Measurements from ENCODE around the gene GYG2. TPM values are rescaled to one million over a fixed set of nuclear protein-coding genes. Genes with fewer than 3 reads are reported as not detected.

GYG2 gene
- total RNA-seq, 1 experiment from 2014 or later = 39.8 TPM

- H3K27ac ChIP-seq (ENCODE audit: low read depth, low read length, poor library complexity, severe bottlenecking) = no peak overlapping the region
- no TSS peak for BruUV-seq (replicated peaks)
- POLR2A ChIA-PET (ENCODE audit: low non-redundant PET) = no interaction called here
Measured at GRCh38 chrX:2903366-2903765, 74.6 kb downstream of the GYG2 start.

GRCh38 chrX:2907295-2907694, 78.6 kb downstream of the GYG2 start:
- Histone ChIP-seq H3K4me3 (ENCODE audit: low read depth, low read length, poor library complexity, severe bottlenecking) (no peak overlapping the region), H3K9me3 (ENCODE audit: low read depth, low read length, poor library complexity, severe bottlenecking) (peaks cover 8% of the 10 kb centered on the region), H3K27me3 (replicated peaks; ENCODE audit: insufficient read depth, low read depth, low read length, poor library complexity) (no peaks in the 10 kb centered on the region), H3K27ac (ENCODE audit: low read depth, low read length, poor library complexity, severe bottlenecking) (no peak overlapping the region), H3K36me3 (ENCODE audit: insufficient read depth, low read length, poor library complexity, severe bottlenecking) (no peaks in the 10 kb centered on the region), H3K4me1 (ENCODE audit: insufficient read depth, low read length, poor library complexity, severe bottlenecking) (no peaks in the 10 kb centered on the region)
- TF ChIP-seq EZH2 (IDR thresholded peaks at IDR 0.05; ENCODE audit: borderline replicate concordance, low read depth, low read length, poor library complexity, severe bottlenecking) (no peak), CTCF (conservative IDR thresholded peaks at IDR 0.05; ENCODE audit: low read depth, low read length) (no peak)
- intact Hi-C loops (cut with micrococcal nuclease; ENCODE audit: unreplicated experiment) = no loop called here
- ChIA-PET CTCF (no interaction called here), POLR2A (ENCODE audit: low non-redundant PET) (no interaction called here)
- BruUV-seq (replicated peaks) = no TSS peak
- no peak for DNase-seq (ENCODE audit: low spot score)

More at GRCh38 chrX:2903366-2903765, 74.6 kb downstream of the GYG2 start:
- peak; percentile 17 for DNase-seq (ENCODE audit: low spot score)
- Histone ChIP-seq H3K4me1 (ENCODE audit: insufficient read depth, low read length, poor library complexity, severe bottlenecking) (peaks cover 6% of the 10 kb centered on the region), H3K36me3 (ENCODE audit: insufficient read depth, low read length, poor library complexity, severe bottlenecking) (no peaks in the 10 kb centered on the region), H3K9me3 (ENCODE audit: low read depth, low read length, poor library complexity, severe bottlenecking) (peaks cover 8% of the 10 kb centered on the region), H3K27me3 (replicated peaks; ENCODE audit: insufficient read depth, low read depth, low read length, poor library complexity) (no peaks in the 10 kb centered on the region), H3K4me3 (ENCODE audit: low read depth, low read length, poor library complexity, severe bottlenecking) (no peak overlapping the region)
- CTCF ChIA-PET = no interaction called here
- intact Hi-C loops (cut with micrococcal nuclease; ENCODE audit: unreplicated experiment) = no loop called here
- peak; percentile 28; the same call in 1 of the 2 replicates for TF ChIP-seq CTCF (conservative IDR thresholded peaks at IDR 0.05; ENCODE audit: low read depth, low read length)
- TF ChIP-seq EZH2 (IDR thresholded peaks at IDR 0.05; ENCODE audit: borderline replicate concordance, low read depth, low read length, poor library complexity, severe bottlenecking) = no peak

- no peaks in the 10 kb centered on the region for H3K36me3 ChIP-seq (ENCODE audit: insufficient read depth, low read length, poor library complexity, severe bottlenecking)
- ChIA-PET POLR2A (ENCODE audit: low non-redundant PET) (no interaction called here), CTCF (no interaction called here)
- H3K9me3 ChIP-seq (ENCODE audit: low read depth, low read length, poor library complexity, severe bottlenecking) = peaks cover 6% of the 10 kb centered on the region
- BruUV-seq (replicated peaks) = no TSS peak
- no peak overlapping the region for H3K4me3 ChIP-seq (ENCODE audit: low read depth, low read length, poor library complexity, severe bottlenecking)
- no peak for DNase-seq (ENCODE audit: low spot score)
- intact Hi-C loops (cut with micrococcal nuclease; ENCODE audit: unreplicated experiment) = no loop called here
- no peak overlapping the region for H3K27ac ChIP-seq (ENCODE audit: low read depth, low read length, poor library complexity, severe bottlenecking)
- H3K27me3 ChIP-seq (replicated peaks; ENCODE audit: insufficient read depth, low read depth, low read length, poor library complexity) = no peaks in the 10 kb centered on the region
- H3K4me1 ChIP-seq (ENCODE audit: insufficient read depth, low read length, poor library complexity, severe bottlenecking) = no peaks in the 10 kb centered on the region
- no peak for TF ChIP-seq CTCF (conservative IDR thresholded peaks at IDR 0.05; ENCODE audit: low read depth, low read length)
- TF ChIP-seq EZH2 (IDR thresholded peaks at IDR 0.05; ENCODE audit: borderline replicate concordance, low read depth, low read length, poor library complexity, severe bottlenecking) = no peak
Measured at GRCh38 chrX:2908125-2908685, 79.5 kb downstream of the GYG2 start.

Data from A673 (cell line).